ENCODE results near the gene COL12A1.

COL12A1 gene

GRCh38 chr6:75154973-75155372 is 50.9 kb downstream of the COL12A1 start:
- no peaks in the 10 kb centered on the region for H3K36me3 Mint-ChIP-seq (ENCODE audit: low read depth)
- intact Hi-C loops (cut with micrococcal nuclease), result no loop called here
- no peaks in the 10 kb centered on the region for H3K4me1 Mint-ChIP-seq (ENCODE audit: low read depth)
- H3K27me3 Mint-ChIP-seq, result no peaks in the 10 kb centered on the region
- H3K9me3 Mint-ChIP-seq, result no peaks in the 10 kb centered on the region
- H3K27ac Mint-ChIP-seq, result no peak overlapping the region
- no peak overlapping the region for H3K4me3 Mint-ChIP-seq

- intact Hi-C loops (cut with micrococcal nuclease), result no loop called here
- H3K4me3 Mint-ChIP-seq, result no peak overlapping the region
- no peaks in the 10 kb centered on the region for H3K4me1 Mint-ChIP-seq (ENCODE audit: low read depth)
- H3K36me3 Mint-ChIP-seq (ENCODE audit: low read depth), result no peaks in the 10 kb centered on the region
- no peaks in the 10 kb centered on the region for H3K9me3 Mint-ChIP-seq
- H3K27ac Mint-ChIP-seq, result no peak overlapping the region
- no peaks in the 10 kb centered on the region for H3K27me3 Mint-ChIP-seq
Measured at GRCh38 chr6:75150685-75151412, 55.0 kb downstream of the COL12A1 start.

DNA sequence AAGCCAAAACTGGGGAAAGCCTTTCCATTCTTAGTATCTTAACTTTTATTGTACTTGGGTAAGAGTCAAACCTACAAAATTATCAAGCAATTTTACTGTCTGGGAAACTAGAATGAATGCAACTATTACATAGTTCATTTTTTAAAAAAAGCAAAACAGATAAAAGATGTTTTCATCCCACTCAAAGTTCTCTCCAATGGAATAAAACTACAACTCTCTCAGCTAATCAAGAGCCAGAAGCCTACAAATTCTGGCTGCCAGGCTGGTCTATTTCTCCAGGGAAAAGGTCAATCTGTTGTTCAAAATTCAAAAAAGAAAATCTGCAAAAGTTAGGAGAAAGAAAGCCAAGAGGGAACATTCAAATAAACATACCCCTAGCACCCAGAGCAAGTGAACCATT is 56.2 kb downstream of the COL12A1 start:
- intact Hi-C loops (cut with micrococcal nuclease), result no loop called here
- H3K4me1 Mint-ChIP-seq (ENCODE audit: low read depth), result no peaks in the 10 kb centered on the region
- no peaks in the 10 kb centered on the region for H3K9me3 Mint-ChIP-seq
- H3K36me3 Mint-ChIP-seq (ENCODE audit: low read depth), result no peaks in the 10 kb centered on the region
- no peaks in the 10 kb centered on the region for H3K27me3 Mint-ChIP-seq
- H3K27ac Mint-ChIP-seq, result no peak overlapping the region
- no peak overlapping the region for H3K4me3 Mint-ChIP-seq

GRCh38 chr6:75149240-75149639 is 56.6 kb downstream of the COL12A1 start:
- Mint-ChIP-seq H3K4me1 (ENCODE audit: low read depth) (no peaks in the 10 kb centered on the region), H3K4me3 (no peak overlapping the region), H3K9me3 (no peaks in the 10 kb centered on the region), H3K36me3 (ENCODE audit: low read depth) (no peaks in the 10 kb centered on the region), H3K27ac (no peak overlapping the region), H3K27me3 (no peaks in the 10 kb centered on the region)
- intact Hi-C loops (cut with micrococcal nuclease), result no loop called here

GRCh38 chr6:75147512-75147911 is 58.3 kb downstream of the COL12A1 start:
- Mint-ChIP-seq H3K27ac (no peak overlapping the region), H3K27me3 (no peaks in the 10 kb centered on the region), H3K4me3 (no peak overlapping the region), H3K36me3 (ENCODE audit: low read depth) (no peaks in the 10 kb centered on the region), H3K4me1 (ENCODE audit: low read depth) (no peaks in the 10 kb centered on the region), H3K9me3 (no peaks in the 10 kb centered on the region)
- intact Hi-C loops (cut with micrococcal nuclease), result no loop called here

DNA sequence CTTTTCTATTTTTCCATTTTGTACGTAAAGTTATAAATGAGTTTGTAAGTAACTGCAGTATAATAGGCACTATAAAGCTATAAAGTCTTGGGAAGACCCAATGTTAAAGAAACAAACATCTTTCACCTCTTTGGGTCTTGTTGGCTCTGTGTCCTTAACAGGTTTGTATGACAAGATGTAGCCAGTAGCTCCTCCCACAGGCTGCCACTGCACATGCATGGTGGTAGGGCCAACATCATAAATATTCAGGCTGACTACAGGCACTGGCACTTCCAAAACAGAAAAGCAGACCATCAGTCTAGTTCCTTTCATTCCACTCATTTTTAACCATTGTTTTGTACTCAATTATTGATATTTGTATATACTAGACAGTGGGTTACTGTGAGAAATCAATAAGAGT is 59.9 kb downstream of the COL12A1 start:
- Mint-ChIP-seq H3K4me1 (ENCODE audit: low read depth) (no peaks in the 10 kb centered on the region), H3K27ac (no peak overlapping the region), H3K4me3 (no peak overlapping the region), H3K9me3 (no peaks in the 10 kb centered on the region), H3K27me3 (no peaks in the 10 kb centered on the region), H3K36me3 (ENCODE audit: low read depth) (no peaks in the 10 kb centered on the region)
- intact Hi-C loops (cut with micrococcal nuclease), result no loop called here

GRCh38 chr6:75145211-75145610 is 60.6 kb downstream of the COL12A1 start:
- no peaks in the 10 kb centered on the region for H3K36me3 Mint-ChIP-seq (ENCODE audit: low read depth)
- H3K9me3 Mint-ChIP-seq, result no peaks in the 10 kb centered on the region
- H3K27me3 Mint-ChIP-seq, result no peaks in the 10 kb centered on the region
- H3K4me1 Mint-ChIP-seq (ENCODE audit: low read depth), result no peaks in the 10 kb centered on the region
- intact Hi-C loops (cut with micrococcal nuclease), result no loop called here
- no peak overlapping the region for H3K27ac Mint-ChIP-seq
- H3K4me3 Mint-ChIP-seq, result no peak overlapping the region

DNA sequence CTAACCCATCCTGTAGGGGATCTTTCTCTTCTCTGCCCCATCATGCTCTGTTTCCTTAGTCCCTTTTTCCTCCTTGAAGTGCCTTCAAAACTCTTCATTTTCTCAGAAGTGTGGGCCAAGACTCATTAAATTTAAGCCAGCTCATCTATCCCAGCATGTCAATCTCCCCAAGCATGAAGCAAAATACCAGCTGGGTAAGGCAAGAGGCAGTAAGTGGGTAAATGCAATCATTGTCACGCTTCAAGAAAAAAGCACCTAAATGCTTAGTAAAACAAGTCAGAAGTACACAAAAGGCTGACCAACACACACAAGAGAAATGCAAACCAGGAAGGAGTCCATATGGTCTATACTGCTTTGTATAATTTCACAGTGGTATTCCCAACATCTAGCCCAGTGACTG is 61.5 kb downstream of the COL12A1 start:
- no peaks in the 10 kb centered on the region for H3K4me1 Mint-ChIP-seq (ENCODE audit: low read depth)
- H3K9me3 Mint-ChIP-seq, result no peaks in the 10 kb centered on the region
- H3K27ac Mint-ChIP-seq, result no peak overlapping the region
- no peaks in the 10 kb centered on the region for H3K36me3 Mint-ChIP-seq (ENCODE audit: low read depth)
- H3K4me3 Mint-ChIP-seq, result no peak overlapping the region
- no peaks in the 10 kb centered on the region for H3K27me3 Mint-ChIP-seq
- intact Hi-C loops (cut with micrococcal nuclease), result no loop called here

DNA sequence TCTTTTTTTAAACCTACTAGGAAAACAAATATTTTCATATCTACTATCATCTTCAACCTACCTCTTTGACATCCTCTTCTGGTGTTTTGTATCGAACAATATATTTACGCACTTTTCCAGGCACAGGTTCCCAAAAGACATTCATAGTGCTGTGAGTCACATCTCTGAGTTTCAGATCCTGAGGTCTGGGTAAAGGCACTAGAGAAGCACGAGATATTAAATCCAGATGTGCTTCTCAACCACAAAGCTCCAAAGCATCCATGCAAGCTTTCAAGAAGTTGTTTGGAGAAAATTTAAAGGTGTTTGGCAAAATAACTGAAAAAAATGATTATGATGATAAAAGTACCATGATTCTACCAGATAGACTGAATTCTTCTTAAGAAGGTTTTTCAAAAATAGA is 62.7 kb downstream of the COL12A1 start:
- Mint-ChIP-seq H3K4me1 (ENCODE audit: low read depth) (no peaks in the 10 kb centered on the region), H3K36me3 (ENCODE audit: low read depth) (no peaks in the 10 kb centered on the region), H3K9me3 (no peaks in the 10 kb centered on the region), H3K27ac (no peak overlapping the region), H3K27me3 (no peaks in the 10 kb centered on the region), H3K4me3 (no peak overlapping the region)
- intact Hi-C loops (cut with micrococcal nuclease), result no loop called here

DNA sequence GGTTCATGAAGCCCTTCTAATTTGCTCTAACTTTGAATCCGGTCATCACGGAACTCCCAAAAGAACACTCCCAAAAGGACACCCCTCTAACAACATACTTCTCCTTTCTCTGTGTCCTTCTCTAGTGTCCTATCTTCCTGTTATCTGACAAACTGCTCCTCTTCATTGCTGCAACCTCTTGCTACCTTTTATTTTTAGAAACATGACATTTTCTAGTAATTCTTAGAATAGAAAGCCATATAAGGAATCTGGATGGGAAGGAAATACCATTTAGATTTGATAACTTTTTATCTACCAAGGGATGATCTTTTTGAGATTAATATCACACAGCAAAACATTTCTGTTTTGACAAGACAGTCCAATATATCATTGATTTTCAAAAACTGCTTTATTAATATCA is 63.1 kb downstream of the COL12A1 start:
- Mint-ChIP-seq H3K27me3 (no peaks in the 10 kb centered on the region), H3K27ac (no peak overlapping the region), H3K36me3 (ENCODE audit: low read depth) (no peaks in the 10 kb centered on the region), H3K9me3 (no peaks in the 10 kb centered on the region), H3K4me3 (no peak overlapping the region), H3K4me1 (ENCODE audit: low read depth) (no peaks in the 10 kb centered on the region)
- intact Hi-C loops (cut with micrococcal nuclease), result no loop called here

DNA sequence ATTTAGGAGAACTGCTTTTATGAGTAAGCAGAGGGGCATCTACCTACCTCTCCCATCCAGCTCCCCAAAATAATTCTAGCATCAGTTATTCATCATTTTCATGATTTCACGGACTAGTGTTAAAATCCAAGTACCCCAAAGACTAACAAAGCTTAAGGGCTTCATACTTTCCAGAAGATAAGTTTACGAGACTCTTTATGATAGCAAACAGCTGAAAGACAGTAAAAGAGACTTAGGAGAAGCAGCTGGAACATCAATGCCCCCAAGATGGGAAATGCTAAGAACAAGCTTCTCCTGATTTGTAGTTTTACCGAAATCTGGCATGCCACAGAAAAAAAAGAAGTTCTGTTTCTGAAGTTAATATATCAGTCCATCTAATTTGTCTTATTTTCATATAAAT is 70.0 kb downstream of the COL12A1 start:
- Mint-ChIP-seq H3K36me3 (ENCODE audit: low read depth) (no peaks in the 10 kb centered on the region), H3K9me3 (no peaks in the 10 kb centered on the region), H3K27me3 (no peaks in the 10 kb centered on the region), H3K4me1 (ENCODE audit: low read depth) (no peaks in the 10 kb centered on the region), H3K4me3 (no peak overlapping the region), H3K27ac (no peak overlapping the region)
- intact Hi-C loops (cut with micrococcal nuclease), result no loop called here

- H3K4me3 Mint-ChIP-seq, result no peak overlapping the region
- no peaks in the 10 kb centered on the region for H3K4me1 Mint-ChIP-seq (ENCODE audit: low read depth)
- no peak overlapping the region for H3K27ac Mint-ChIP-seq
- no peaks in the 10 kb centered on the region for H3K36me3 Mint-ChIP-seq (ENCODE audit: low read depth)
- no peaks in the 10 kb centered on the region for H3K27me3 Mint-ChIP-seq
- intact Hi-C loops (cut with micrococcal nuclease), result no loop called here
- H3K9me3 Mint-ChIP-seq, result no peaks in the 10 kb centered on the region
Measured at GRCh38 chr6:75135450-75135849, 70.4 kb downstream of the COL12A1 start.

GRCh38 chr6:75130784-75131183 is 75.1 kb downstream of the COL12A1 start:
- intact Hi-C loops (cut with micrococcal nuclease), result no loop called here
- H3K4me1 Mint-ChIP-seq (ENCODE audit: low read depth), result no peaks in the 10 kb centered on the region
- H3K4me3 Mint-ChIP-seq, result no peak overlapping the region
- H3K9me3 Mint-ChIP-seq, result no peaks in the 10 kb centered on the region
- no peaks in the 10 kb centered on the region for H3K27me3 Mint-ChIP-seq
- H3K27ac Mint-ChIP-seq, result no peak overlapping the region
- H3K36me3 Mint-ChIP-seq (ENCODE audit: low read depth), result no peaks in the 10 kb centered on the region

DNA sequence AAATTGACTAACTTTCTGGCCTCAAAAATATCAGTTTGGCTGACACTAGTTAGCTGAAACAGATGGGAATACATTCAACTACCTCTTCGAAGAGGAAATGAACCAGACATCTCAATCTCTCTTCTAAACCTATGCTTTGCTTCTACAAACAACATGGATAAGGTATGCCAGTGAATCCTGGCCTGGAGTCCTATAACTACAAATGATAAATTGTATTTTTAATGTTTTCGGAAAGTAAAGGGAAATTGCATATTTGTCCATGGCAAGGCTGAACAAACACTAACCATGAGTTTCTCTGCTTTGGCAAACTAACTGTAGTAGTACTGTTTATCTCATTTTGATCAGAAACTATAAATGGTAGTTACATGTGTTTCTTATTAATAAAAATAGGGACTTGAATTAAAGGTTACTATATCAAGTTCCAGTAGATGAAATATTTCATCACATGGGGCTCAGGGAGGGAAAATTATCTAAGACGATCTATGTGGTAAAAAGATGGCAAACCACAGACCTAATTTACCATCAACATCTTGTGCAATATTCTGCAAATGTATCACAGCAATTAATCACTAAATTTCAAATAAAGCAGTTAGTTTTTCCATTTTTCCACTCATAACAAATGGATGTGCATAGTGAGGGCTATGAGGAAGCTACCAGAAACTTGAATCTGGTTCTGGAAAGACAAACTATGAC is 76.8 kb downstream of the COL12A1 start:
- H3K27ac Mint-ChIP-seq, result no peak overlapping the region
- no peaks in the 10 kb centered on the region for H3K9me3 Mint-ChIP-seq
- H3K4me3 Mint-ChIP-seq, result no peak overlapping the region
- no peaks in the 10 kb centered on the region for H3K36me3 Mint-ChIP-seq (ENCODE audit: low read depth)
- intact Hi-C loops (cut with micrococcal nuclease), result no loop called here
- no peaks in the 10 kb centered on the region for H3K4me1 Mint-ChIP-seq (ENCODE audit: low read depth)
- no peaks in the 10 kb centered on the region for H3K27me3 Mint-ChIP-seq

DNA sequence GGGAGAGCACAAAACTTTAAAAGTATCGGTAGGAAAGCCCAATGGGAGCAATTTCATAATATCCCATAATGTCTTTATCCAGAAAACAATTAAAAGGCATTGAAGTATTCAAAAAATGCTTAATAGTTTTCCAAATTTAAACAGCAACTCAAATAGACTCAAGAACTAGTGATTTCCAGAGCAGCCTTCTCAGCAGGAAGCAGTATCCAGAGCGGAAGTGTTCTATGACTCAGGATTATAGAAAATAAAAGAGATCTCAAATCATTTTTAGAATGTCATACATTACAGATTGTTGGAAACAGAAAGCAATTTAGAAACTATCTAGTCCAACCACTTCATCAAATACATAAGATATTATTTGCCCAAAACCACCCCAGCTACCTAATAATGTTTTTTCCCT is 79.3 kb downstream of the COL12A1 start:
- H3K27me3 Mint-ChIP-seq, result no peaks in the 10 kb centered on the region
- intact Hi-C loops (cut with micrococcal nuclease), result no loop called here
- H3K27ac Mint-ChIP-seq, result no peak overlapping the region
- no peaks in the 10 kb centered on the region for H3K36me3 Mint-ChIP-seq (ENCODE audit: low read depth)
- H3K4me1 Mint-ChIP-seq (ENCODE audit: low read depth), result no peaks in the 10 kb centered on the region
- H3K9me3 Mint-ChIP-seq, result no peaks in the 10 kb centered on the region
- H3K4me3 Mint-ChIP-seq, result no peak overlapping the region

All from dendritic cell treated with granulocyte-macrophage colony-stimulating factor and Interleukin-4, amounts not matched to agents 40 ng/mL and 50 ng/mL, for 4 days (primary cell).